ENCODE results near the gene PLCB4.

The PLCB4 gene

GRCh38 chr20:9427430-9428291, 358.8 kb downstream of the PLCB4 start:
- Histone ChIP-seq H3K4me1 (no peaks in the 10 kb centered on the region), H3K9me3 (ENCODE audit: control insufficient read depth, low read length) (no peaks in the 10 kb centered on the region), H2AFZ (no peak overlapping the region)

GRCh38 chr20:9428292-9428607, 359.4 kb downstream of the PLCB4 start:
- TF ChIP-seq, protein P1, sequence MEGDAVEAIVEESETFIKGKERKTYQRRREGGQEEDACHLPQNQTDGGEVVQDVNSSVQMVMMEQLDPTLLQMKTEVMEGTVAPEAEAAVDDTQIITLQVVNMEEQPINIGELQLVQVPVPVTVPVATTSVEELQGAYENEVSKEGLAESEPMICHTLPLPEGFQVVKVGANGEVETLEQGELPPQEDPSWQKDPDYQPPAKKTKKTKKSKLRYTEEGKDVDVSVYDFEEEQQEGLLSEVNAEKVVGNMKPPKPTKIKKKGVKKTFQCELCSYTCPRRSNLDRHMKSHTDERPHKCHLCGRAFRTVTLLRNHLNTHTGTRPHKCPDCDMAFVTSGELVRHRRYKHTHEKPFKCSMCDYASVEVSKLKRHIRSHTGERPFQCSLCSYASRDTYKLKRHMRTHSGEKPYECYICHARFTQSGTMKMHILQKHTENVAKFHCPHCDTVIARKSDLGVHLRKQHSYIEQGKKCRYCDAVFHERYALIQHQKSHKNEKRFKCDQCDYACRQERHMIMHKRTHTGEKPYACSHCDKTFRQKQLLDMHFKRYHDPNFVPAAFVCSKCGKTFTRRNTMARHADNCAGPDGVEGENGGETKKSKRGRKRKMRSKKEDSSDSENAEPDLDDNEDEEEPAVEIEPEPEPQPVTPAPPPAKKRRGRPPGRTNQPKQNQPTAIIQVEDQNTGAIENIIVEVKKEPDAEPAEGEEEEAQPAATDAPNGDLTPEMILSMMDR (IDR thresholded peaks at IDR 0.05), result no peak
- Histone ChIP-seq H2AFZ (no peak overlapping the region), H3K4me3 (ENCODE audit: low read depth, low read length) (no peak overlapping the region), H3K4me1 (no peaks in the 10 kb centered on the region), H3K9ac (no peak overlapping the region), H3K4me2 (ENCODE audit: low read length) (no peak overlapping the region), H3K79me2 (no peaks in the 10 kb centered on the region), H3K27ac (no peak overlapping the region), H3K9me3 (ENCODE audit: control insufficient read depth, low read length) (no peaks in the 10 kb centered on the region), H3K36me3 (ENCODE audit: control insufficient read depth, insufficient read depth, low read length) (no peaks in the 10 kb centered on the region), H3K27me3 (ENCODE audit: control insufficient read depth, insufficient read depth, low read length) (no peaks in the 10 kb centered on the region)

More at GRCh38 chr20:9427430-9428291, 358.8 kb downstream of the PLCB4 start:
- Histone ChIP-seq H3K36me3 (ENCODE audit: control insufficient read depth, insufficient read depth, low read length) (no peaks in the 10 kb centered on the region), H3K9ac (no peak overlapping the region), H3K79me2 (no peaks in the 10 kb centered on the region), H3K4me3 (ENCODE audit: low read depth, low read length) (no peak overlapping the region), H3K27ac (no peak overlapping the region), H3K4me2 (ENCODE audit: low read length) (no peak overlapping the region), H3K27me3 (ENCODE audit: control insufficient read depth, insufficient read depth, low read length) (no peaks in the 10 kb centered on the region)
- TF ChIP-seq, protein P1 (IDR thresholded peaks at IDR 0.05), result no peak

DNA sequence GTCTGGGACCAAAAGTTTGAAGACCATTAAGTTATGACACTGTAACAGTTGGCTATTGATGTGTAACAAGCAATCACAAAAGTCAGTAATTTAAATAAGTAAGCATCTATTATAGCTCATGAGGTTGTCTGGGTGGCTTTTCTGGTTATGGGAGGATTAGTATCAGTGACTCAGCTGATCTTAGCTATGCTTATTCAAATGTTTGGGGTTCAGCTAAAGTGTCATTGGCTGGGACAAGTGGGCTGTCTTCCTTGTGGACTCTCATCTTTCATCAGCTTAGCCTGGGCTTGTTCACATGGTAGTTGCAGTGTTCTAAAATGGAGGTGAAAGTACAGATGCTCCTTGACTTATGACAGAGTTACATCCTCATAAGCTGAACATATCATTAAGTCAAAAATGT, 370.9 kb downstream of the PLCB4 start:
- no peak overlapping the region for H3K27ac ChIP-seq
- no peak overlapping the region for H3K4me2 ChIP-seq (ENCODE audit: low read length)
- no peaks in the 10 kb centered on the region for H3K9me3 ChIP-seq (ENCODE audit: control insufficient read depth, low read length)
- H3K4me3 ChIP-seq (ENCODE audit: low read depth, low read length), result no peak overlapping the region
- H3K36me3 ChIP-seq (ENCODE audit: control insufficient read depth, insufficient read depth, low read length), result no peaks in the 10 kb centered on the region
- TF ChIP-seq, protein P1 (IDR thresholded peaks at IDR 0.05), result no peak
- H3K27me3 ChIP-seq (ENCODE audit: control insufficient read depth, insufficient read depth, low read length), result no peaks in the 10 kb centered on the region
- H3K4me1 ChIP-seq, result no peaks in the 10 kb centered on the region
- no peak overlapping the region for H3K9ac ChIP-seq
- H3K79me2 ChIP-seq, result no peaks in the 10 kb centered on the region
- H2AFZ ChIP-seq, result no peak overlapping the region

DNA sequence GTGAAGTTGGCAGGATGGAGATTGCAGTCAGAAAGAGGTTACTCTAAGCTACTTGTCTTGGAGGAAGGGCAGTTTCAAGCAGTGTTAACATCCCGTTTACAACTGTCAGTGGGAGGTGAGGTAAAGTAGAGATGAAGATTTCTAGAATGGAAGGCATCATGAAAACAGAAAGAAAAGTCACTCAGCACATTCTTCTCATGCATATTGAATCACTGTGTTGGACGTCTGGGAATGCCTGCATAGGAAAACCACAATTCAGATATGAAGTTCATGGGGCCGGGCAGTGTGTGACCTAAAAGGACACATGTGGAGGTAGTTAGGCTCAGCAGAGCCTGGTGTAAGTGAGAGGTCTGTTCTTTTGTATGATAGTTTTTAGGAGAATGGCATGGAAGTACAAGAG, 372.0 kb downstream of the PLCB4 start:
- no peak overlapping the region for H3K4me2 ChIP-seq (ENCODE audit: low read length)
- H3K4me1 ChIP-seq, result no peaks in the 10 kb centered on the region
- TF ChIP-seq, protein P1 (IDR thresholded peaks at IDR 0.05), result no peak
- no peak overlapping the region for H3K9ac ChIP-seq
- H3K36me3 ChIP-seq (ENCODE audit: control insufficient read depth, insufficient read depth, low read length), result no peaks in the 10 kb centered on the region
- H3K9me3 ChIP-seq (ENCODE audit: control insufficient read depth, low read length), result no peaks in the 10 kb centered on the region
- H3K27me3 ChIP-seq (ENCODE audit: control insufficient read depth, insufficient read depth, low read length), result no peaks in the 10 kb centered on the region
- no peaks in the 10 kb centered on the region for H3K79me2 ChIP-seq
- H3K4me3 ChIP-seq (ENCODE audit: low read depth, low read length), result no peak overlapping the region
- H2AFZ ChIP-seq, result no peak overlapping the region
- H3K27ac ChIP-seq, result no peak overlapping the region

DNA sequence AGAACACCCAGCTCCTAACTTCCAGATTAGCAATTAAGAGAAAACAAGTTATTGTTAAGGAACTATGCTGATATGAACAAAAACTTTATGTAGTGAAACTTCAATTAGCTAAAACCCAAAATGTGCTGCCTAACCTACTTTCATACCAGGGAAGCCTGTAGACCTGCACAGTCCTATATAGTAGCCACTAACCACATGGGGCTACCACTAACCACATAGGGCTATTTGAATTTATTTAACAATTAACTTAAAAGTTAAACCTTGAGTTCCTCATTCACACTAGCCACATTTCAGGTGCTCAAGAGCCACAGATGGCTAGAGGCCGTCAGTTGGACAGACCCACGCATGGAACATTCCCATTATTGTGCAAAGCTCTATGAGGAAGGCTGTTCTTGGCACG, 373.1 kb downstream of the PLCB4 start:
- Histone ChIP-seq H3K36me3 (ENCODE audit: control insufficient read depth, insufficient read depth, low read length) (no peaks in the 10 kb centered on the region), H3K79me2 (no peaks in the 10 kb centered on the region)
- TF ChIP-seq, protein P1 (IDR thresholded peaks at IDR 0.05), result no peak

More for the DNA sequence above, 373.1 kb downstream of the PLCB4 start:
- Histone ChIP-seq H3K27ac (no peak overlapping the region), H3K9ac (no peak overlapping the region), H2AFZ (no peak overlapping the region), H3K27me3 (ENCODE audit: control insufficient read depth, insufficient read depth, low read length) (no peaks in the 10 kb centered on the region), H3K9me3 (ENCODE audit: control insufficient read depth, low read length) (no peaks in the 10 kb centered on the region), H3K4me1 (no peaks in the 10 kb centered on the region), H3K4me2 (ENCODE audit: low read length) (no peak overlapping the region), H3K4me3 (ENCODE audit: low read depth, low read length) (no peak overlapping the region)
